Activated T-helper 9 cell treated with anti-CD3 and anti-CD28 coated beads, Interleukin-2, amount 50 U/mL, for 16 hours (primary cell): ENCODE measurements around the gene IGLL1.
"Not testable (repeated sequence)": the region's sequence is repeated elsewhere in the genome, so short reads cannot be mapped to it uniquely, and the experiment has no call there.

Experiments
- DNase-seq: peaks from one replicate; pipeline ENCODE4 v3.0.0-alpha.2; 2020; ENCODE audit warnings: low read depth

Gene IGLL1

DNA sequence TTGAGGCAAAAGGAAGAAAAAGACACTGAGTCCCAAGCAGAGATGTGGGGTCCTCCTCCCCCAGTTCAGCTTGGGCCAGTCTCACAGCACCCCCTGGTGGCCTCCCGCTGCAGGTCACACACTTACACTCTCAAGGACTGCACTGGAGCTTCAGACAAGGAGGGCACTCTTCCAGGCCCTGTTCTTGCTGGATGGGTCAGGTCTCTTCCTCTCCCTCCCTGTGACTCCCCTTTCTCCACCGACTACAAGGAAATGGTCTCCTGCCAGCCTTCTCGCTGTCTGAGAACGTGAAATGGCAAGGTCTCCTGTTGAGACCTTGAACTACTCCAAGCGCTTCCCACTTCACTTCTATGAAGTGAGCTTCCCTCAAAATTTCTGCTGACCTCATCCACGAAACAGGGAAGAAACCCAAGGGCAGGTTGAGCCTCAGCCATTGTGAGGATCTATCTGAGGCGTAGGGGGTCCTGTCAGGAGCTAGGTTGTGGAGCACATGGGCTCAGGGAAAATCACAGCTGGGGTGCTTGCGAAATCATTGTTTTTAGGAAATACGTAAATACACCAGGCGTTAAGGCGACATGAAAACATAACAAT is 11.2 kb upstream of the IGLL1 start:
- peak; percentile 12 for DNase-seq

DNA sequence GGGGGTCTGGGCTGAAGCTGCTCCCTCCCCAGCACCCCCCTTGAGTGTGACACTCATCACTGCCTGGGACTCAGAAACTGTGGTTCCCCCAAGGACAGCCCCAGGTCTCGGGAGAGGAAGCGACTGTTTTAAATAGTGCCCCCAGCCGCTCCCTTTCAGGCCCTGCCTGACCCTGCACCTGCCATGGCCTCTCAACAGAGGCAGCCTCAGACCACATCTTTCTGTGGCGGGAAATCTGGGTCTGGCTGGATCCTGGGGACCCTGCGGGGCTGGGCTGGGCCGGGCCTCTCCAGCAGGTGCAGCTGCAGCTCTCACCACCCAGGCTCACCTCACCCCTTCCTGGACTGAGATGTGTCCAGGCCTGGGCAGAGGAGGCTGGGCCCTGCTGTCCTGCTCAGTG is 3.7 kb upstream of the IGLL1 start:
- DNase-seq: no peak

DNA sequence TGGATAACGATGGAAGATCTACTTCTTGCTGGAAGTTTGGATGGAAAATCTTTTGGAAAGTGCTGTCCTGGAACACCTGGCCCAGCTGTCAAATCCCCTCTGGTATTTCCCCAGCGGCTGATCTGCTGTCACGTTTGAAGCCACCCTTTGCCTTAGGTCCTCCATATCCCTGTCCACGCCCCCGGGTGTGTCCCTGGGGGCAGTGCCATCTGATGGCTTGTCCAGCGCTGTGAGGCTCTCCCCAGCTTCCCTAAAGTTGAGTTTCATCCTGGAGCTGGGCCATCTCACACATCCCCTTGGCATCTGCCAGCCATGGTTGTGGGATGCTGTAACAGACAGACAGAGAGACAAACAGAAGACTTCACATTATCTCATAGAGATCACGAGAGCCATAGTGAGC is 3.1 kb upstream of the IGLL1 start:
- no peak for DNase-seq

DNA sequence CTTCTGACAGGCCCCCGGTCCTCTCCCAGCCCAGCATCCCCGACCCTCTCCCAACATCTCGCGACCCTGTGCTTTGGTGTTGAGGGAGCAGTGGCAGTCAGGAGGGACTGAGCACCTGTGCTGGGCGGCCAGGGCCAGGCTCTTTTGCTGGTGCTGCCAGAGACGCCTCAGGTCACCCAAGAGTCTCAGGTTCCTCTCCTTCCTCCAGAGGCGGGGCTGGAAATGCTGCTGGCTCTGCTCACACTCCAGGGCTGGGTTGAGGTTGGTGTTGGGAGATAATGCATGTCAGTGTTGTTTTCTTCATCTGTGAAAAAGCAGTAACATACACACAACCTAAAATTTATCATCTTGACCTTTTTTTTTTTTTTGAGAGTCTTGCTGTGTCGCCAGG is 1.2 kb upstream of the IGLL1 start:
- no peak for DNase-seq

DNA sequence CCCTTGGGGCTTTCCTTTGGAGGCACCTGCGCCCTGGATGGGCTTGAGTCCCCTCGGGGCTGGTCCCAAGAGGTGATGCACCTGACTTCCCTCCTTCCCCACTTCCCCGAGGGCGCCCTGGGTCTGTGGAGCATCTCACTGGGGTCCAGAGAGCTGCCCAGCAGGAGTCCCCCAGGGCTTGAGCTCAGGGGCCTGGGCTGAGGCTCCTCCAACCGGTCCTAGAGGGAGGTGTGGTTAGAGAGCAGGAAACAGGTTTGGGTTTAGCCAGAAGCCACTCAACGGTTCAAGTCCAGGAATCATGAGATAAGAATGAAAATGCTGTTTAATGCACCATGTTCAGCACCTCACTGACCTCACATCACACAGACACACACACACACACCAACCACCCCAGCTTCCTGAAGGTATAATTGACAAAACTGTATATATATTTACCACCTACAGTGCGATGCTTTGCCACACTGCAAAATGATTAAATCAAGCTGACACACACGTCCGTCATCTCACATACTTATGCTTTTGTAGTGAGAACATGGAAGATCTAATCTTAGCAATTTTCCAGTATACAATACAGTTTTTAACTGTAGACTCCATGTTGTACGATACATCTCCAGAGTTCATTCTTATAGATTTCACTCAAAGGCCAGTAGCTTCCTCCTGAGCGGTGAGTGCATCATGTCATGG is 628 bp upstream of the IGLL1 start:
- DNase-seq: no peak

DNA sequence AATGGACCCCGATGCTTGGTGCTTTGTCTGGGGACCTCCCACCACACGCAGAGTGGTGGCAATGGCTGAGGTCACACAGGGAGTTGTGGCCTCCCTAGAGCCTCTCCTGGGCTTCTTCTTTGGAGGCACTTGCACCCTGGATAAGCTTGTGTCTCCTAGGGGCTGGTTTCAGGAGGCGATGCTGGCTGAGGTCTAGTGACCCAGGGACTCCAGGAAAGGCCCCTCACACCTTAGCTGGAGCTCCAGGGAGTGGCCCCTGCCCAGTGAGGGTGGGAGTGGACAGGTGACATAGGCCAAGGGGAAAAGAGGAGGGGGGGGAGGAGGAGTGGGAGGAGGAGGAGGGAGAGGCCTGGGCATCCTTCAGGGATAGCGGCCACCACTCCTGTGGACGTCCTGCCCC is 810 bp downstream of the IGLL1 start:
- no peak for DNase-seq

DNA sequence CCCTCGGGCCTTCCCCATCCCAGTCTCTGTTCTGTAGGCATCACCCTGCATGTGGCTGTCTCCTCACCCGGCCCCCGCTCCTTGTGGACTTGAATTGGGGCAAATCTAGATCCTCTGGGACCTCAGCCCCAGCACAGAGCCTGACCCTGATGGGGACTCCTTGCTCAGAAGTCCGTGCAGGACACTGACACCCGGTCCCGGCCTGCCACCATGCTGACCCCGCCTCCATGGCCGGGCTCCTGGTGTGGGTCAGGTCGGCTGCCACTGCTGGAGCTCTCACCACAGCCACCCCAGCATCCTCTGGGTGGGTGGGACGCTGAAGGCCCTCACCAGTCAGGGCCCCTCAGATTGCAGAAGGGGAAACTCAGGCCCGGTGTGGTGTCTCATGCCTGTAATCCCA is 1.8 kb downstream of the IGLL1 start:
- no peak for DNase-seq

DNA sequence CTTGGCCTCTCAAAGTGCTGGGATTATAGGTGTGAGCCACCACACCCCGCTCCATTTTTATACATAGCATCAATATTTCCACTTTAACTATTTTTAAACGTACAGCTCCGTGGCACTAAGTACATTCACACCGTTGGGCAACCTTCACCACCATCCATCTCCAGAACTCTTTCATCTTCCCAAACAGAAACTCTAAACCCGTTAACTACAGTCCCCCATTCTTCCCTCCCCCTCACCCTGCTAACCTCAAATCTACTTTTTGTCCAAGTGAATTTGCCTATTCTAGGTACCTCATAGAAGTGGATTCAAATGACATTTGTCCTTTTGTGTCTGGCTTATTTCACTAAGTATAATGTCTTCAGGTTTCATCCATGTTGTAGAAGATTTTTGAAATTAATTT is 3.4 kb downstream of the IGLL1 start:
- DNase-seq: no peak

DNA sequence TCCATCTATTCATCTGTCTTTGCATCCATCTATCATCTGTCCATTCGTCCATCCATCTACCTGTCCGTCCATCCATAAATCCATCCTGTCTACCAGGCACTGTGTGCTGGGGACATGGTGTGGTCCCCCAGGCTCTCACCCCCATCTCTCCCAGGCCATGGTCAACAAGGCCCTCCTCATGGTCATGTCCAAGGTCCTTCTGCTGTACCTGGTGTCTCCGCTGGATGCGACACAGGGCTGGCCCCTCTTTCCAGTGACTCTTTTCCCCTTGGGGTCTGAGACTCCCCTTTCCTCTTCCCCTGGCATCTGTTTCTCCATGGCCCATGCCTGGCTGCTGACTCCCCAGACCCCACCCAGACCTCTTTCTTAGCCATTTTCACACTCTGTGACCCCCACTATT is 4.5 kb downstream of the IGLL1 start:
- no peak for DNase-seq

DNA sequence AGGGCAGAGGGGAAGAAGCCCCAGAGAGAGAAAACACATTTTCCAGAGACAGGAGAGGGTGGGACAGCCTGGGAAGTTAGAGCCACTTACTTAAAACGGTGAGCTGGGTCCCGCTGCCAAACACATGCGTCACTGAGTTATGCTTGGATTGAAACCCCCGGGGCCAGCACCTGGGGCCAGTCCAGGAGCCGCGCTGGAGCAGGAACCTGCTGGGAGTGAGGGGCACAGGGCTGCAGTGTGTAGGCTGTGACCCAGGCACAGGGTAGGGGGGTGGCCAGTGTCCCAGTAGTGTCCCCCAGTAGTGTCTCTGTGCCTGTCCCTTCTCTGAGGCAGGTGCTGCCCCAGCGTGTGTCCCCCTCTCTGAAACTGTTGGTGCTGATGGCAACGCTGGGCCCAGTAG is 5.2 kb downstream of the IGLL1 start:
- no peak for DNase-seq

DNA sequence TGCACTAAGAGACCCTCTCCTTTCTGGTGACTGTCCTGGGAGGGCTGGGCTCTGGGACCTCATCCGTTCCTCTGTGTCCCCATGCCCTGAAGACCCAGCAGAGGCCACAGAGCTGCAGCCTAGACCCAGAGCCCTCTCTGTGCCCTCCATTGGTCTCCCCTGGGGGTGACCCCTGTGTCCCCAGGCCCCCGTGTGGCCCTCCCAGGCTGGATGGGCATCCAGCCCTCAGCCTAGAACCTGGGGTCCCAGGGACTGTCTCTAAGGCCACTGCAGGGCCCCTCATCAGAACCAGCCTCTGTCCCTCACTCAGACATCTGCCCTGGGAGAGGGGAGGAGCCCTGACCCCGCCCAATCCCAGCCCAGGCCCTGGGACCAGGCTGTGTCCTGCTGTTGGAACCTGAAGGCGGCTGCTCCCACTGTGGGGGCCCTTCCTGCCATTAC is 5.7 kb downstream of the IGLL1 start:
- no peak for DNase-seq

DNA sequence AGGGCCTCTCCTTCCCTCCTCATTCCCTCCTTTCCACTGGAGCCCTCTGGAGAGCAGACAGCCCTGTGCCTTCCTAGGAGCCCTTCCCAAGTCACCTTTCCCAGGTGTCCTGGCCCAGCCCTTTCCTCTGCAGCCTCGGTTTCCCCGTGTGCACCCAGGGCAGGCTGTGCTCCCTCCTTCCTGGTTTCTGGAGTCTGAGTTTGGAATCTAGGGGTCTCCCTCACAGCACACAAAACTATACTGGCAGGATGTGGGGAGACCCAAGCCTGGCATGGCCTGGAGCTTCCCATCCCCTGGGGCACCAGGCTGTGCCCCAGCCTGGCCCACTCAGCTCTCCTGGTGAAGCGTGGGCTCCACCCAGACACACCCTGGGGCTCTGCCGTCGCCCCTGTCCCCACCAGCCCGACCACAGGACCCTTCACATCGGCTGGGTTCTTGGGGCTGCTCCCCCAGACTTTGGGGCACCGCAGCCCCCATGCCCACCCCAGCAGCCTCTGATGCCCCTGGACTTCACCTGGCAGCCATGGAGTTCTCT is 6.3 kb downstream of the IGLL1 start:
- DNase-seq: not testable (repeated sequence)

DNA sequence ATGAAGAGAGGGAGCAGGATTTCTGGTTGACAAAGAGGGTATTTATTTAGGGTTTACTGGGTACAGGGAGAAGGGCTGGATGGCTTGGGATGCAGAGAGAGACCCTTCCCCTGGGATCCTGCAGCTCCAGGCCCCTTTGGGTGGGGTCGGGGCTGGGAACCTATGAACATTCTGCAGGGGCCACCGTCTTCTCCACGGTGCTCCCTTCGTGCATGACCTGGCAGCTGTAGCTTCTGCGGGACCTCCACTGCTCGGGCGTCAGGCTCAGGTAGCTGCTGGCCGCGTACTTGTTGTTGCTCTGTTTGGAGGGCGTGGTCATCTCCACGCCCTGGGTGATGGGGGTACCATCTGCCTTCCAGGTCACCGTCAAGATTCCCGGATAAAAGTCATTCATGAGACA is 7.0 kb downstream of the IGLL1 start:
- not testable (repeated sequence) for DNase-seq

DNA sequence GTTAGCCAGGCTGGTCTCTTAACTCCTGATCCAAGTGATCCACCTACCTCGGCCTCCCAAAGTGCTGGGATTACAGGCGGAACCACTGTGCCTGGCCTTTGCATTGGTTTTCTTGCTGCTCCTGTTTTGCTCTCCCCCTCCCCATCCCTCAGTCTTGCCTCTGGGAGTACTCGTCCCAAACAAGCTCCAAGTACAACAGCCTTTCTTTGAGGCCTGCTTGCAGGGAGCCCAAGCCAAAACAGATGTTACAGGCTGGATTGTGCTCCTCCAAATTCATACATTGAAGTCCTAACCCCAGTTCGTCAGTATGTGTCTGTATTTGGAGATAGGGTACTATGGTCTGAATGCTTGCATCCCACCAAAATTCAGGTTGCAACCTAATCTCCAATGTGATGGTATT is 8.6 kb downstream of the IGLL1 start:
- DNase-seq: no peak

DNA sequence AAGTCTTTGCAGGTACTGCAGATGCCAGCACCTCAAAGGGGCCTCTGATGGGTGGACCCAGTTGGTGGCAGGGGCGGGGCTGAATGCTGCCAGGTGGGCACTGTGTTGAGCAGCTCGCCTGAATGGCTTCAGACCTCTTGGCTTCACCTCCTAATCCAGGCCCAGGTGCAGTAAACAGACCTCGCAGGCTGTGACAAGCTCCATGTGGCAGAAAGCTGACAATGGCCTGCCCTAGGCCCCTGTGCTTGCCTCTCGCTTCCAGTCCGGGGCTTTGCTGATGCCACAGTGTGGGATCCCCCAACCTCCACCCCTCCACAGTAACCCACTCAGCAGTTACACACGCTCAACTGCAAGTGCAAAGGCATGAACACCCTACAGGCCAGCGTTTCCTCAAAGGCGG is 9.4 kb downstream of the IGLL1 start:
- no peak for DNase-seq

DNA sequence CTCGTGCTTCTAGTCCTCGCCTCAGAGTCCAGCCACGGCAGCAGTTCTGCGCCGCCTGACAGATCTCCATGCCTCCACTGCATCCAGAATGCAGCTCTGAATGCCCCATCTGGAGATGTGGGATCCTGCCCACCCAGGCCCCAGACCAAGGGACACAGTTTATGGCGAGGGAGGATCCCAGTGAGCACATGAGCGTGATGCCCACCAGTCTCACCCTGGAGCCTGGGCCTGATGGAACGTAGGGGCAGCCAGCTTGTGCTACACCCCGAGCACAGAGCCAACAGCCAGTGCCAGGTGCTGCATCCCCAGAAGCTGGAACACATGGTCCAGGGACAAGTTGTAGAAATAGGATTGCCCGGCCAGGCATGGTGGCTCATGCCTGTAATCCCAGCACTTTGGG is 10.4 kb downstream of the IGLL1 start:
- DNase-seq: no peak

DNA sequence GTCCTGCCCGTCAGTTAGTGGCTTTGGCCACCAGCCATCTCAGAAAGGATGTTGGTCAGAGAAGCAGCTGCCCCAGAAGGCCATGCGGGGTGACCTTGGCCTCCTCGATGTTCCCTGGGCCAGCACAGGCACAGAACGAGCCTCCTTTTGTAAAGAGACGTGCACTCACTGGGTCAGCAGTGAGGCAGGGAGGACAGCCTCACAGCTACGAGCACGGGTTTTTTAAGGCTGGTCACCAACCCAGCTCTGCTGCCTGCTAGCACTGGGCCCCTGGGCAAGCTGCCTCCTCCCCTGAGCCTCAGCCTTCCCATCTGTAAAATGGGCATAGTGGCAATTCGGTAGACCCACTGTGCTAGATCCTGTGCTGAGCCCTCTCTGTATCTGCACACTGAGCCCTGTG is 10.8 kb downstream of the IGLL1 start:
- DNase-seq: no peak

DNA sequence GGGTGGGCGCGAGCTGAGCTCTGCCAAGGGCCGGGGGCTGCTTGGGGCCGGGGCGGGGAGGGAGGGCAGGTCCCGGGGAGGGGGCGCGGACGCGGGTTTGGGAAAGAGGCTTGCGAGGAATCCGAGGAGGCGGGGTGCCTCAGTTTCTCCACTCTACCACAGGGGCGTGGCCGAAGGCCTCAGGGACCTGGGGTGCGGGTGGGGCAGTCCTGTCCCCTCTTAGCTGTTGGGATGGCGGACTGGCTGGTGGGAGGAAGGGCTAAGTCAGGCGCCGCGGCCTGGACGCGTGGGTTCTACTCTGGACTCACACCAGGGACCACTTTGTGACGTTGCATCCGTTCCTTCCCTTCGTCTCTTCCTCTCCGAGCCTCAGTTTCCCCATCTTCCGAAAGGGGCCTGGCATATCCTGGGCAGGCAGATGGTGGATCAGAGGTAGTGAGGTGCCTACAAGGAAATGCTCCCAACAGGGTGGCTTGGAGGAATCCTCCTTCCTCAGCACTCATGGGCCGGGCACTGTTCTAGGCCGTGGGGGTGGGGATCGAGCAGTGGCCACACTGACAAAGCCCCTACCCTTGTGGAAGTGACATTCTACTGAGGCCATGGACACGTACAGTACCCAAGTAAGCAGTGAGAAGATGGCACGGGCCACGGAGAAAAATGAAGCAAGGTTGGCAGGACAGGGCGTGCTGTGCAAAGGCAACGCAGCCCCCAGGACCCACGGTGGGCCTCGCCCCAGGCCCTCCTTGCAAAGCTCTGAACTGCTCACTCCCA is 13.2 kb downstream of the IGLL1 start:
- no peak for DNase-seq

DNA sequence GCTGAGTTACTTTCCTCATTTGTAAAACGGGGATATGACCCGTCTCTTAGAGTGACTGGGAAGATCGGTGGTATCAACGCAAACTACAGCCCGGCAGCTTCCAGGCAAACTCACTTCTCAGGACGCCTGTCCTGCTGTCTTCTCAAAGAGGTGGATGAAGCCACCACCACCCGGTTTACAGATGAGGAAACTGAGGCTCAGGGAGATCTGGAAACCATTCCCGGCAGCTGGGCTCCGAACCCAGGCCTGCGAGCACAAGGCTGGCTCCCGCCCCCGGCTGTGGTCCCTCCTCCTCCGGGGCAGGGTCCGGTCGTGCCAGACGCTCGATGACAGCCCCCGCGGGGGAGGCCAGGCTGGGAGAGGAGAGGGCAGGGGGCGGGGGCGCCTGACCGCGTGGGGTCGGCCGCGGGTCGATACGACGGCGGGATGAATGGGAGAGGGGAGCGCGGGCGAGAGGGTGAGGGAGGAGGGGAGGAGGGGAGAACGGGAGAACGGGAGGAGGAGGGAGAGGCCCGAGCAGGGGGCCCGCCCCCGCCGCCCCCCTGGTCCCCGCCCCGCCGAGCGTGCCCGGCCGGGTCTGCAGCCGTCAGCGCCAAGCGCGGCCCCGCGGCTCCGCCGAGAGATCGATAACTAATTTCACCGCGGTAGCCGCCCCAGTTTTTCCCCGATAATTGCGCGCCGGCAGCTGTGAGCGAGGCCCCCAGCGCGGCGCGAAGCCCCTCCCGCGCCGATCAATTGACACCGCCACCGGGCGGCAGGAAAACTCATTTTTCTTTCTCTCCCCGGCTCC is 14.0 kb downstream of the IGLL1 start:
- DNase-seq: no peak

DNA sequence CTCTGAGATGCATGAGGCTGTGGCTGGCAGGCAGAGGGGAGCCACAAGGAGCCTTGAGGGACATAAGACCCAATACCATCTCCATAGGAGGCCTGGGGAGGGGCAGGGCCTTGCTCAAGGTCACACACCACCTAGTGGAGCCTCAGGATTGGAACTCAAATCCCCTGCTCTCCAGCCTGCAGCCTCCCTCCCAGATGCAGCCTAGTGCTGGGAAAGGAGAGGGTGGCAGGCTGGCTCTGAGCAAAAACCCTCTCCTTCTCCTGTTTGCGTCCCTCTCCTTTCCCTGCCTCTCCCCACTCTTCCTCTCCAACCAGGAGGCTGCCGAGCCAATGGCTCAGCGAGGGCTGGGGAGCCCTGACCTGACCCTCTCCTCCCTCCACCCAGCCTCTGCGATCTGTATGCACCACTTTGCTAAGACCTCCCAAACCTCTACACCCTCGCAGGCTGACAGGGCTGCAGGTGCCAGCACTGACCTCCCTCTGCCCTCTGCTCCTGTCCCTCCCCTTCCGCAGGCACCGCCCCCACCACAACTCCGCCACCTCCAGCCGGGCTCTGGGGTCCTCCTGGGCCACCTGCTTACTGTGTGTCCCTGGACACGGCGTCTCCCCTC is 14.7 kb downstream of the IGLL1 start:
- no peak for DNase-seq

DNA sequence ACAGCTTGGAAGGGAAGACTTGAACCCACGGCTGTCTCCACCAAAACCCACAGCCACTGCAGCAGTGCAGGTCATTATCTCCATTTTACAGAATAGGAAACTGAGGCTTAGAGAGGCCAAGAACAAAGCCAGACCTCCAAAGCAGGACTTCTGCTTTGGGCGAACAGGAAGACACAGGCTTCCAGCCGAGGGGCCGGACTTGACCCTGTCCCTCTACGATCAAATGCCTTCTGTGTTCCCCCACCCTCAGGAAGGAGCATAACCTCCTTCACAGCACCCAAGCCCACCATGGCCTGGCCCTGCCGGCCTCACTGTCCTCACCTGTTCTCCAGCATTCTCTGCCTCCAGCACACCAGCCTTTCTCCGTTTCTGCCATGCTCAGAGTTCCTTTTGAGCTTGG is 15.8 kb downstream of the IGLL1 start:
- no peak for DNase-seq

DNA sequence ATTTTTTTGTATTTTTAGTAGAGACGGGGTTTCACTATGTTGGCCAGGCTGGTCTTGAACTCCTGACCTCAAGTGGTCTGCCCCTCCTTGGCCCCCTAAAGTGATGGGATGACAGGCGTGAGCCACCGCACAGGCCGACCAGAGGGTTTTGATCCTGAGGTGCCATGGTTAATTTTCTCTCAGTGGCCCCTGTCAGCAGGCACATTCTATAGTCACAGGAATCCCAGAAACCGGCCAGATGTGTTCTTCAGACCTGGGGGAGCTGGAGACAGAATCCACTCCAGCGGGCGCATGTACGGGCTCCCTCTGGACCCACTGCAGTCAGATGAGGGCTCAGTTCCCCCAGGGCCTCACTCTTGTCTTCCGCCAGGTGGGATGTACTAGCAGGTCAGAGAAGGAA is 17.0 kb downstream of the IGLL1 start:
- DNase-seq: no peak
